SK-N-MC (cell line): Measurements from ENCODE around the gene HOXC11.
A peak's percentile ranks its signal among the peaks of the same experiment; 100 is the strongest.

Experiments used
- DNase-seq: peaks from one replicate; pipeline ENCODE4 v3.0.0-alpha.2; 2011; ENCODE audit warnings: low read depth, low spot score
- H3K27ac ChIP-seq: fragments of 200-600 bp; sonication (generic); 2 replicates; pipeline ENCODE4 v1.5.1; 2016; ENCODE audit warnings: mixed run types
- H3K36me3 ChIP-seq: fragments of 200-600 bp; sonication (generic); 2 replicates; pipeline ENCODE4 v1.6.1; 2017; ENCODE audit warnings: antibody characterized with exemption, low read length, mixed read lengths; ENCODE audit not compliant: insufficient read depth
- H3K4me3 ChIP-seq: fragments of 200-600 bp; sonication (generic); 2 replicates; pipeline ENCODE4 v1.5.1; 2016
- H3K9ac ChIP-seq: fragments of 200-600 bp; sonication (generic); 2 replicates; pipeline ENCODE4 v1.8.0; 2017; ENCODE audit warnings: mixed run types, mixed read lengths; ENCODE audit not compliant: insufficient read length
- H3K9me3 ChIP-seq: fragments of 200-600 bp; sonication (generic); 2 replicates; pipeline ENCODE4 v1.6.1; 2017; ENCODE audit warnings: low read depth, mild to moderate bottlenecking, antibody characterized with exemption, low read length, moderate library complexity, mixed read lengths
- EZH2 ChIP-seq: fragments of 200-600 bp; sonication (generic); IDR thresholded peaks from one replicate; pipeline ENCODE4 v1.6.1; 2017; ENCODE audit warnings: antibody characterized with exemption
- FOXP2 ChIP-seq: optimal IDR thresholded peaks from 2 replicates; pipeline ENCODE3; 2011; ENCODE audit warnings: mild to moderate bottlenecking, moderate library complexity; ENCODE audit not compliant: insufficient read depth; ENCODE audit errors: extremely low read length, control extremely low read depth
- POLR2AphosphoS5 ChIP-seq: IDR thresholded peaks from 2 replicates; pipeline ENCODE4 v1.6.1; 2012; ENCODE audit warnings: mild to moderate bottlenecking, low read depth, low read length, borderline replicate concordance

HOXC11 gene

DNA sequence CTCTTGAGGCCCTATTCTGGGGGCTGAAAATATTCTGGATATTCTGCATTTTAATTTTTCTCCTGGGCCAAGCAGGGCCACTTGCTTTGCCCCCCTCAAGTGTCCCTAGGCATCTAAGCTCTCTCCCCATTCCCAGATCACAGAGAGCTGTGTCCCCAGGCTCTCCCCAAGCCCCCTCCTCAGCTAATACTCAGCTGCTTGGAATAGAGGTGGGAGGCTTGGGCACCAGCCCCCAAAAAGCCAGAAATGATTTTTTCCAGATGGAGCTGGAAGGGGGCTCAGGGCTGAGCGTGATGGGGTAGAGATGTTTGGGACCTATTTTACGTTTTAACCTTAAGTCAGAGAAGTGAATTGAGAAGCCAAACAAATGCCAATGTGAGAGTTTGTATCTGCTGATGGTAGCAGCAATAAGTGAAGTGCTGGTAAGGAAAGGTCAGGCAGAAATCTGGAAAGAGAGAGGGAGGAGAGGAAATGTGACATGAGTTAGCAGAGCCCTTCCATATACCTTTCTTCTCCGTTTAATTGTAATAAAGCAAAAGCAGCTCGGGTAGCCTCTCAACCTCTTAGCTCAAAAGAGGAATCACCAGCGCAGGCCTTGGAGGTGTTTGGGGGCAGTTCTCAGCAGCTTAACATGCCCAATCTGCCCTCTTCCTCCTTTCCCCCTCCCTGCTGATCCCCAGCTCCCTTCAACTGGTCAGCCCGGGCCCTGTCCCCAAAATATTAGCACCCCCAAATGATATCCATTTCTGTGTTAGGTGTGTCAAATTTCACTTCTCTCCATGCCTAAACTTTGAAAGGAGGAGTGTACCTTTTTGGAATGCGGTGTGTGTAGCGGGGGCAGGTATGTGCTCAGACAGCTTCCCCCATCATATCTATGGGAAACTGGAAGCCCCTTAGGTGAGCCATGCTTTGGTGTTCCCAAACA, 50.3 kb downstream of the HOXC11 start:
- peak overlapping the region; percentile 99 for H3K9ac ChIP-seq
- peak overlapping the region; percentile 96 for H3K27ac ChIP-seq
- H3K9me3 ChIP-seq, result no peaks in the 10 kb centered on the region
- TF ChIP-seq FOXP2 (no peak), POLR2AphosphoS5 (no peak), EZH2 (no peak)
- H3K36me3 ChIP-seq, result no peaks in the 10 kb centered on the region
- no peak for DNase-seq
- H3K4me3 ChIP-seq, result peak overlapping the region; percentile 95

DNA sequence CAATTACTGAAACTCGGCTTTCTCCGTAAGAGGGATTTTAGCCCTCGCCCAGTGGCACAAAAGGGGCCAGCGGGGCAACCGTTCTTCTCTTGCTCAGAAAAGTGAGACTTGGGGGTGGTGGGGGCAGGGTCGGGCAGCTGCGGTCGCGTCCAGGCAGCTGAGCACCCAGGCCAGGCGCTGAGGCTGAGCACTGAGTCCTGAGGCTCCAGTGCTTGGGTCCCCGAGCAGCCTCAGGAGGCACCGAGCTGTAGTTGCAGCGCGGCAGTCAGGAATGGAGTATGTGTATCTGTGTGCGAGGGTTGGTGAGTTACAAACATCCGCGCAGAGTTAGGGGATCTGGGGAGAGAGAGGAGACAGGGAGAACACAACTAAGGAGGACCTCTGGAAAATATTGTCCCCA, 51.2 kb downstream of the HOXC11 start:
- Histone ChIP-seq H3K9ac (peak overlapping the region; percentile 99), H3K4me3 (peak overlapping the region; percentile 95), H3K27ac (peak overlapping the region; percentile 96), H3K36me3 (peaks cover 4% of the 10 kb centered on the region; the same call in 1 of the 2 replicates), H3K9me3 (no peaks in the 10 kb centered on the region)
- no peak for TF ChIP-seq FOXP2
- no peak for TF ChIP-seq EZH2
- no peak for TF ChIP-seq POLR2AphosphoS5
- DNase-seq, result no peak

DNA sequence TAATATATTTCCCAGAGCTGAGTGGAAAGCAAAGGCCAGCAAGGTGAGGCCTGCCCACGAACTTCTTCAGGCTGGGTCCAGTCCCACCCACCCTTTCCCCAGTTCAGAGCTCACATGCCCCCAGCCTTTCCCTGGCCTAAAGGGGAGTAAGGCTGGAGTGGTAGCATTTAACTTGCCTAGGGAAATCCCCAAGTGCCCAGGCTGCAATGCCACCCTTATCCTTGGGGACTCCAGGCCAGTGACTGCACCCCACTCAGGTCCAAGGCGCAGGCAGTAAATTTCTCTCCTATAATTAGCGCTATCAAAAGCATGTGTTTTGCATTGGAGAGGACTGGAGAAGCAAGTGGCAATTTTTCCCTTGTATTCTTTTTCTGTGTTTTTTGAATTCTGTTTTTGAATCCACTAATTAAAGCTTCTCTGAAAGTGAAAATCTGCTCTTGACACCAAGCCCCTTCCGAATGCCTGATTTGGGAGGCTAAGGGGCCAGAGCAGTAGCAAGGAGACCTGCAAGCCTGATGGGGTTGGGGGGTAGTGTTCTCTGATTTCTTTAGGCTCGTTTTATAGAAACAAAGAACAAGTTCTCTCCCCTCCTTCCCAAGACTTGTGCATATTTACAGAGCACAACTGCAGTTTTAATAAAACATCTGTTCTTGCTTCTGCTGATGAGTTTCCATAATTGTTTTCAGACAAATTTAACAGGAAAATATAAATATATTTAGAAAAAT, 51.8 kb downstream of the HOXC11 start:
- Histone ChIP-seq H3K4me3 (peak overlapping the region; percentile 95), H3K27ac (peak overlapping the region; percentile 96), H3K9me3 (no peaks in the 10 kb centered on the region), H3K9ac (peak overlapping the region; percentile 99), H3K36me3 (peaks cover 8% of the 10 kb centered on the region)
- no peak for DNase-seq
- no peak for TF ChIP-seq EZH2
- no peak for TF ChIP-seq POLR2AphosphoS5
- TF ChIP-seq FOXP2, result no peak

DNA sequence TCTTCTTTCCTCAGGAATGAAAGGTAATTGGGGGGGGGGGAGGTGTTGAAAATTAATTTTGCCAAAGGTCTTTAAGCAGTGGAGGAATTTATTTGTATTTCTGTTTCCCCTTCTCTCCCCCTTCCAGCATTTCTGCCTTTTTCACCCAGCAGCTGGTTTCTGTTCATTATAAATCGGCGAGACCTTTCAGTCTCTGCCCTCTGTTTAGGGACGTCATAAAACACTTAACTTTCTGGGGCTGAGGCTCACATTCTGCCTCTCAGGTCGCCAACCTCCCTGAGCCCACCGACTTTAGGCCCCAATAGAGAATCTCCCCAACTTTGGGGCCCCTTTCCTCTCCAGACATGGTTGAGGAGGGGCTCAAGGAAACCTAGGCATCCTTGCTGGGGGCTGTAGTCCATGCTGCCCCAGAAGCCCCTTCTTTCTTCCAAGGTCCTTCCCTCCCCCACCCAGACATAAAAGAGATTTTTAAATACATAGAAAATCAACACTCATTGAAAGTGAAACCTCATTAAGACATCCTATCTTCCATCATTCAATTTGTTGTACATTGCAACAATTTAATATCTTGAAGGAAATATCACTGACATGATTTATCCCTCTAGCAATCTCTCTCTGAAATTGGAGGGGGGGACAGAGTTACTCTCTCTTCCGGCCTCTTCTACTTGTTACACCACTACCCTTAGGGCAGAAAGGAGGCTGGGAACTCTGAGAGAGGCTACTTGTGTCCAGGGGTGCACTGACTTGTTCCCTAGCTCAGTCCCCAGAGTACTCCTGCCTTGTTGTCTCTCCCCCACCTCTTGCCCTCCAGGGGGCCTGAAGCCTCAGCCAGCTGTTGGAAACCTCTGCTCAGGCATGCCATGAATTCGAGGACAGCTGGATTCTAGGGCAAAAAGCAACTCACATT, 52.8 kb downstream of the HOXC11 start:
- H3K36me3 ChIP-seq, result peaks cover 12% of the 10 kb centered on the region
- H3K9me3 ChIP-seq, result no peaks in the 10 kb centered on the region
- H3K27ac ChIP-seq, result peak overlapping the region; percentile 96
- H3K9ac ChIP-seq, result peak overlapping the region; percentile 99
- TF ChIP-seq EZH2 (no peak), POLR2AphosphoS5 (no peak), FOXP2 (no peak)
- peak overlapping the region; percentile 95 for H3K4me3 ChIP-seq
- DNase-seq, result no peak

DNA sequence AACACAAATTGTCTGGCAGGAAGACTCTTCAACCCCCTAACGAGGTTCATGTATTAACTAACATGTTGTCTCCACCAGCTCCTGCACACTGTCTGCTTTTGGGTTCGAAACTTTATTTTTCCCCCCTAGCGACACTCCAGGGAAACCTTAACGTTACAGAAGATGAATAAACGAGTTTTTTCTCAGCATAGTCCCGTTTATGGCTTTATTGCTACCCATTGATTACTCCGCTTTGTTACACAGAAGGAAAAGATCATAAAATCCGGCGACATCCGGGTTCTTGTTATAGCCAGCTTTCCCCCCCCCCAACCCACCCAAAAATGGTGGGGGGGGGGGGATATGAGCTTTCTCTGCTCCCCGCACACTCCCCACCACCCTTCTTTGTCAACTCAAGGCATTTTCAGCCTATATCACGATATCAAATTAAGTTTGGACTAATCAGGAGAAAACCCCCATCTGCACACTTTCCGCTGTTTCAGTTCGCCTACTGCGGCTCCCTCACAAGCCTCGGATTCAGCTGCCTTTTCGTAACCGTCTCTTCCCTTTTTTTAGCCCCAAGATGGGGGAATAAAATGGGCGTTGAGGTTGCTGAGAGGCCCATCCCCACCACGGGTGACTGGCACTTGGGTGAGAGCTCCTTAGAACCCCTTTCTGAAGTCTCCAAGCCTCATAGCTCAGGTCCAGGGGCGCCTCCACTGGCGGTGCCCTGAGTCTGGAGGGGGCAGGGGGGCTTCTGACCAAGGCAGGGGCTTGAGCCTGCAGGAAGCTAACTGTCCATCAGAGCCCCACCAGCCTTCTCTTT, 53.9 kb downstream of the HOXC11 start:
- DNase-seq, result no peak
- H3K36me3 ChIP-seq, result peaks cover 12% of the 10 kb centered on the region
- H3K27ac ChIP-seq, result peak overlapping the region; percentile 96
- peak overlapping the region; percentile 99 for H3K9ac ChIP-seq
- H3K9me3 ChIP-seq, result no peaks in the 10 kb centered on the region
- TF ChIP-seq POLR2AphosphoS5, result no peak
- no peak for TF ChIP-seq FOXP2
- H3K4me3 ChIP-seq, result peak overlapping the region; percentile 95
